HFFc6 (cell line): ENCODE data around the gene AKAP10. TPM values are rescaled to one million over a fixed set of nuclear protein-coding genes. Genes with fewer than 3 reads are reported as not detected.

Experiments used
- DNase-seq: peaks from one replicate; pipeline ENCODE4 v3.0.0-alpha.2; 2018
- H3K27ac Mint-ChIP-seq: 2 replicates; pipeline ENCODE4 v1.8.0; 2020; ENCODE audit warnings: mild to moderate bottlenecking, mixed read lengths
- H3K27me3 Mint-ChIP-seq: 2 replicates; pipeline ENCODE4 v1.8.0; 2021; ENCODE audit warnings: mild to moderate bottlenecking, moderate library complexity, mixed read lengths; ENCODE audit not compliant: insufficient read depth
- H3K36me3 Mint-ChIP-seq: 2 replicates; pipeline ENCODE4 v1.8.0; 2021; ENCODE audit warnings: low read depth, mixed read lengths
- H3K4me1 Mint-ChIP-seq: 2 replicates; pipeline ENCODE4 v1.8.0; 2020; ENCODE audit warnings: low read depth, mixed read lengths
- H3K4me3 Mint-ChIP-seq: 2 replicates; pipeline ENCODE4 v1.8.0; 2020; ENCODE audit warnings: mild to moderate bottlenecking, moderate library complexity, mixed read lengths
- H3K9me3 Mint-ChIP-seq: 2 replicates; pipeline ENCODE4 v1.8.0; 2020; ENCODE audit warnings: mild to moderate bottlenecking, mixed read lengths
- total RNA-seq, 6 experiments: library from RNA; stranded (reverse); fragmentation: NEBNext Ultra II Directional; extraction: Animal tissue kit (Norgen Biotek cat#: 25700); gene quantifications; 2 replicates in 1 of 6; 3 replicates in 5 of 6; pipeline ENCODE4 v1.2.3, GENCODE V29; 2021
- TF ChIP-seq, protein P1 (sequence below): fragments of 200-600 bp; sonication (generic); IDR thresholded peaks from 2 replicates; pipeline ENCODE4 v1.5.0; 2021; ENCODE audit warnings: antibody characterized with exemption, mild to moderate bottlenecking

AKAP10 gene
- total RNA-seq, 6 experiments from 2014 or later = 23.3 to 31.3 (median 27.0) TPM

- no peak overlapping the region for H3K4me3 Mint-ChIP-seq
- H3K27ac Mint-ChIP-seq = no peak overlapping the region
- no peaks in the 10 kb centered on the region; the same call in 1 of the 2 replicates for H3K27me3 Mint-ChIP-seq
- DNase-seq = no peak
- TF ChIP-seq, protein P1, sequence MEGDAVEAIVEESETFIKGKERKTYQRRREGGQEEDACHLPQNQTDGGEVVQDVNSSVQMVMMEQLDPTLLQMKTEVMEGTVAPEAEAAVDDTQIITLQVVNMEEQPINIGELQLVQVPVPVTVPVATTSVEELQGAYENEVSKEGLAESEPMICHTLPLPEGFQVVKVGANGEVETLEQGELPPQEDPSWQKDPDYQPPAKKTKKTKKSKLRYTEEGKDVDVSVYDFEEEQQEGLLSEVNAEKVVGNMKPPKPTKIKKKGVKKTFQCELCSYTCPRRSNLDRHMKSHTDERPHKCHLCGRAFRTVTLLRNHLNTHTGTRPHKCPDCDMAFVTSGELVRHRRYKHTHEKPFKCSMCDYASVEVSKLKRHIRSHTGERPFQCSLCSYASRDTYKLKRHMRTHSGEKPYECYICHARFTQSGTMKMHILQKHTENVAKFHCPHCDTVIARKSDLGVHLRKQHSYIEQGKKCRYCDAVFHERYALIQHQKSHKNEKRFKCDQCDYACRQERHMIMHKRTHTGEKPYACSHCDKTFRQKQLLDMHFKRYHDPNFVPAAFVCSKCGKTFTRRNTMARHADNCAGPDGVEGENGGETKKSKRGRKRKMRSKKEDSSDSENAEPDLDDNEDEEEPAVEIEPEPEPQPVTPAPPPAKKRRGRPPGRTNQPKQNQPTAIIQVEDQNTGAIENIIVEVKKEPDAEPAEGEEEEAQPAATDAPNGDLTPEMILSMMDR = no peak
- H3K36me3 Mint-ChIP-seq = peaks cover 22% of the 10 kb centered on the region
- peaks cover 54% of the 10 kb centered on the region for H3K4me1 Mint-ChIP-seq
- no peaks in the 10 kb centered on the region for H3K9me3 Mint-ChIP-seq
Observed at GRCh38 chr17:19945009-19945626, 32.5 kb downstream of the AKAP10 start.

GRCh38 chr17:19943599-19943998 is 34.0 kb downstream of the AKAP10 start:
- no peaks in the 10 kb centered on the region; the same call in 1 of the 2 replicates for H3K27me3 Mint-ChIP-seq

DNA sequence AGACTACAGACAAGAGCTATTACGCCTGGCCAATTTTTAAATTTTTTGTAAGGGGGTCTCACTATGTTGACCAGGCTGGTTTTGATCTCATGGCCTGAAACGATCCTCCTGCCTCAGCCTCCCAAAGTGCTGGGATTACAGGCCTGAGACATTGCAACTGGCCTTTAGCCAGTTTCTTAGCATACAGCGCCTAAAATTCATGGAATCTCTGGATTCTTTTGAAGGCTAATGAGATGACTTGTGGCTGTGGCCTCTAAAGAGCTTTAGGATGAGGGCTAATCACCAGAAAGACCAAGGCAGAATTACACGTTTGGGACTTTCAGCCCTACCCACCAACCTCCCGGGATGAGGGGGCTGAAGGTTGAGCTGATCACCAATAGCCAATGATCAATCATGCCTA is 34.6 kb downstream of the AKAP10 start:
- TF ChIP-seq, protein P1 = no peak
- H3K4me1 Mint-ChIP-seq = peaks cover 53% of the 10 kb centered on the region
- H3K4me3 Mint-ChIP-seq = no peak overlapping the region
- no peak overlapping the region for H3K27ac Mint-ChIP-seq
- H3K27me3 Mint-ChIP-seq = no peaks in the 10 kb centered on the region; the same call in 1 of the 2 replicates
- H3K9me3 Mint-ChIP-seq = no peaks in the 10 kb centered on the region
- DNase-seq = no peak
- H3K36me3 Mint-ChIP-seq = peaks cover 33% of the 10 kb centered on the region

More at GRCh38 chr17:19943599-19943998, 34.0 kb downstream of the AKAP10 start:
- TF ChIP-seq, protein P1 = no peak
- DNase-seq = no peak
- peaks cover 33% of the 10 kb centered on the region for H3K36me3 Mint-ChIP-seq
- H3K4me3 Mint-ChIP-seq = no peak overlapping the region
- no peak overlapping the region for H3K27ac Mint-ChIP-seq
- H3K9me3 Mint-ChIP-seq = no peaks in the 10 kb centered on the region
- H3K4me1 Mint-ChIP-seq = peaks cover 59% of the 10 kb centered on the region

GRCh38 chr17:19940722-19941464 is 36.7 kb downstream of the AKAP10 start:
- Mint-ChIP-seq H3K27me3 (no peaks in the 10 kb centered on the region; the same call in 1 of the 2 replicates), H3K27ac (peak overlapping the region; percentile 65), H3K9me3 (no peaks in the 10 kb centered on the region), H3K4me3 (0 out of 2 replicates have a peak overlapping the region, but pooled peaks have one; percentile 3), H3K36me3 (peaks cover 28% of the 10 kb centered on the region), H3K4me1 (peaks cover 57% of the 10 kb centered on the region)
- TF ChIP-seq, protein P1 = no peak
- peak; percentile 35 for DNase-seq

- Mint-ChIP-seq H3K27me3 (no peaks in the 10 kb centered on the region; the same call in 1 of the 2 replicates), H3K4me1 (peaks cover 57% of the 10 kb centered on the region), H3K9me3 (no peaks in the 10 kb centered on the region), H3K4me3 (peak overlapping the region; percentile 29; the same call in 1 of the 2 replicates), H3K36me3 (peaks cover 28% of the 10 kb centered on the region), H3K27ac (peak overlapping the region; percentile 65)
- no peak for DNase-seq
- TF ChIP-seq, protein P1 = no peak
Observed at GRCh38 chr17:19939993-19940721, 37.5 kb downstream of the AKAP10 start.
